HG02678 (cell line): ENCODE results near the gene WDR17.

Source experiments
- ATAC-seq: cut with Tn5 transposase; IDR thresholded peaks from one replicate; pipeline ENCODE4 v1.9.1; 2021; ENCODE audit warnings: mild to moderate bottlenecking, moderate library complexity; ENCODE audit not compliant: unreplicated experiment

The WDR17 gene

DNA sequence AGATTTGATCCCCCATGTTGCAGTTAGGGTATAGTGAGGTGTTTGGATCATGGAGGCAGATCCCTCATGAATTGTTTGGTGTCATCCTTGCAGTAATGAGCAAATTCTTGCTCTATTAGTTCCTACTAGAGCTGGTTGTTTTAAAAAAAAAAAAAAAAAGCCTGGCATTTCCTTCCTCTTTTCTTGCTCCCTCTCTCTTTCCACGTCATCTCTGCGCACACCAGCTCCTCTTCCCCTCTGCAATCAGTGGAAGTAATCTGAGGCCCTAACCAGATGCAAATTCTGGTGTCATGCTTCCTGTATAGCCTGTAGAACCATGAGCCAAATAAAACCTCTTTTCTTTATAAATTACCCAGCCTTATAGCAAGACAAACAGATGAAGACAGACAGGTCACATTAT, 24.5 kb downstream of the WDR17 start:
- ATAC-seq: no peak

GRCh38 chr4:176099314-176099713, 33.7 kb downstream of the WDR17 start:
- no peak for ATAC-seq

DNA sequence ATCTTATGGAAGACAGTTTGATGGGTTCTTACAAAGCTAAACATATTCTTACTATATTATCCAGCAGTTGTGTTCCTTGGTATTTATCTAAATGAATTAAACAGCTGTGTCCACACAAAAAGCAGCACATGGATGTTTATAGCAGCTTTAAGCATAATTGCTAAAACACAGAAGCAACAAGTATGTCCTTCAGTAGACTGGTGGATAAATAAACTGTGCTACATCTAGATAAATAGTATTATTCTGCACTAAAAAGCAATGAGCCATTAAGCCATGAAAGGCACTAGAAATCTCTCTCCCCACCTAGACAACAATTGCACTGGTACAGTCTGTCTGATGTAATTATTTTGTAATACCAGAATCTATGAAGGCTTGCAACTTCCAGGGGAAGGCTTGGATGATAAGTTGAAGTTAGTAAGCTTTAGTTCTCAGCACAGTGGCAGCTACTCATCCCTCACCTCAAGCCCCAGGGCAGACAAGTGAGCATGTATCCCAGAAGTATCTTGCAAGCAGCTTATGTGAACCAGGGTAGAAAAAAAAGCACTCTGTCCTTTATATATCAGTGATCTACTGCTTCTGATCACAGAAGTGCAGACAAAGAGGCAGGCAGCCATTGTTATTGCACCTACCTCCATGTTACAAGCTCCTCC, 36.9 kb downstream of the WDR17 start:
- ATAC-seq: no peak

DNA sequence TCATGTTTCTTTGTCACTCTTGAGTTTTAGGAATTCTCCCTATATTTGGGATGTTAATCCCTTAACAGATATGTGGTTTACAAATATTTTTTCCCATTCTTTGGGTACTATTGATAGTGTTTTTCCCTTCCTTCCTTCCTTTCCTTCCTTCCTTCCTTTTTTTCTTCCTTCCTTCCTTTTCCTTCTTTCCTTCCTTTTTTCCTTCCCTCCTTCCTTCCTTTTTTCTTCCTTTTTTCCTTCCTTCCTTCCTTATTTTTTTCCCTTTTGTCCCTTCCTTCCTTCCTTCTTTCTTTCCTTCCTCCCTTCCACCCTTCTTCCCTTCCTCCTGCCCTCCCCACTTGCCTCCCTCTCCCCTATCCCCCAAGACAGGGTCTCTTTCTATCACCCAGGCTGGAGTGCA, 42.1 kb downstream of the WDR17 start:
- no peak for ATAC-seq

DNA sequence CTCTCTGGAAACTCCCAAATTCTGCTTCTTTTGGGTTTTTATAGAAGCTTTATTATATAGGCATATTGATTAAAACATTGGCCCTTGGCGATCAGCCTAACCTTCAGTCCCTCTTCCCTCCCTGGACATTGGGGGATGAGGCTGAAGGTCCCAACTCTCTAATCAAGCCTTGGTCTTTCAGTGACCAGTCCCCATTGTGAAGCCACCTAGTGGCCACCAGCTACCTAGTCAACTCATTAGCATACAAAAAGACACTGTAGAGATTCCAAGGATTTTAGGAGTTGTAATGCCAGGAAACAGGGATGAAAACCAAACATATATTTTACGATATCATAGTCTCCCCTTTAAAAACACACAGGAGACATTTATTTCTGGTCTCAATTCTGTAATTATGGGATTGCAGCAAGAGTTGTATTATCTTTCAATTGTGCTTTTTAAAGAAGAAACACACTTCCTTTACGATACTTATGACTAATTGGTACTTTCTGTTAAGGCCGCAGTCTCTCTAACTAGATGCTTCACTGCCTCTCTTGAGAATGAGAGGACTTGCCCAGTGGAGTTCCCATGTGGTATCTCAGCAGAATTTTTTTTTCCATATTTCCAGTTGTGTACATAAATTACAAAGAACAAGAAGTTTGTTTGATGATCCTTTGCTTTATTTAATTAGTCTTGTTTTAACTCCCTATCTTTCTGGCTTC, 58.2 kb downstream of the WDR17 start:
- peak; percentile 100 for ATAC-seq

- no peak for ATAC-seq
Observed at GRCh38 chr4:176125063-176125462, 59.4 kb downstream of the WDR17 start.

DNA sequence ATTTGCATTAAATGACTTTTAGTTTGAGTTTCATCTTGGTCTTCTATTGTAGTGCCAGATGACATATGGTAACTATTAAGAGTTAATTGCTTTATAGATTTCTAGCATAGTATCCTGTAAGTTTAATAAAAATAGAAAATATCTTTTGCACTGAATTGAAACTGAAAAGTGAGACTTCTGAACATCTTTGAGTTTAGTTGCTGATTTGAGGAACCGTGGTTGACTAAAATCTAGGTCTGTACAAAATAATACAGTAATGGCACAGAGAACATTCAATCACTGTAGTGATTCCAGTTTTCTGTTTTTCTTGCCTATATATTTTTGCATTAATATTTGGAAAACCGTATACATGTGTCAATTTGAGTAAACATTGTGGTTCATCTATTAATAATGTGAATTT, 69.0 kb downstream of the WDR17 start:
- ATAC-seq: no peak

DNA sequence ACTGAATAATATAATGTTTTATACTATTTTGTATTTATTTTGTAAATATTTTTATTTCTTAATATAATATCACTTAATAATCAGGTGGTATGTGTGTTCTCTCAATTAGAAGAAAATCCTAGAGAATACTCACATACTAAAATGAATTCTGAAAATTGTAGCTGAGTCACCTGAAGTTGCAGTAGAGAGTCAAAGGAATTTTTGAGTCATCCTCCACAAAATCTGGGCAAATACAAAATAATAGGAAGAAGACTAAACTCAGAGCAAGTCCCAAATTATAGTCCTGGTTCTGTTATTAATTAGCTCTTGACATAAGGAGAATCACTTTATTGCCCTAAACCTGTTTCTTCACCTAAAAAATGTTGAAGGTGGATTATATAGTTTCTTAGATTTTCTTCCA, 72.0 kb downstream of the WDR17 start:
- no peak for ATAC-seq

- ATAC-seq: no peak
Observed at GRCh38 chr4:176139518-176139917, 73.9 kb downstream of the WDR17 start.

DNA sequence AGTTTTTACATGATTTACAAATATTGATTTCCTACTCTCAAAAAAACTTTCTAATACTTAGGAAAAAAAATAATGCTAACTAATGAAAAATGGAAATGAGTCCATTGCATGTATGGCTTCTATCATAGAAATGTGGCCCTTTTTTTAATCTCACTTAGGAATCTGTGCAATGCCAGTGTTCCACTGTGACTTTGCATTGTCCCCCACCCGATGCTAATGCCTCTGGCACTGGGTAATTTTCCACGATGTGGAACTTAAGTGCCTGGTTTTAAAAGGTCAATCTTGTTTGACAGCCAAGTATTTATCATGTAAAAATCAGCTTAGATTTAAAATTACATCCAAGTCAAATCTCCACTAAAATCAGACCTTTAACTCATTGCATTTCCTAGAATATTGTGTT, 76.6 kb downstream of the WDR17 start:
- ATAC-seq: no peak

DNA sequence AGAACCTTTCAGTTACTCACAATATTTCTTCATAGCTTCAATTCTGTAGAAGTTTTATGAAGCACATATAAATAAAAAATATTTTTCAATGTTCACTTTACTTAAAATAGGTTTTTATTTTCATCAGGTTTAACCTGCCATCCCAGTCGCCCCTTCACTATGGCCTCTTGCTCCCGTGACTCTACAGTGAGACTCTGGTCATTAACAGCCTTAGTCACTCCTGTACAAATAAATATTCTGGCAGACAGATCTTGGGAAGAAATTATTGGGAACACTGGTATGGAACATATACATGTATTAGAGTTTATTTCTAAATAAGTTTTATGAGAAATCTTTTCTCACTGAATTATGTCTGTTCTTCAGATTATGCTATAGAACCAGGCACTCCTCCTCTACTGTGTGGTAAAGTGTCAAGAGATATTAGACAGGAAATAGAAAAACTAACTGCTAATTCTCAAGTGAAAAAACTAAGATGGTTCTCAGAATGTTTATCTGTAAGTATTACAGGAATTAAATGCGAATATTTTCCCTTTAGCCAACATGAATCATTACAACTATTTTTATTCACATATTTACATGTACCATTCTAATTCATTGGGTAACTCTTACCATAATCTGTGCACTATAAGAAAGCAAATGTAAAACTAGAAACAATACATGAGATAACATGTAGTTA, 84.2 kb downstream of the WDR17 start:
- no peak for ATAC-seq

DNA sequence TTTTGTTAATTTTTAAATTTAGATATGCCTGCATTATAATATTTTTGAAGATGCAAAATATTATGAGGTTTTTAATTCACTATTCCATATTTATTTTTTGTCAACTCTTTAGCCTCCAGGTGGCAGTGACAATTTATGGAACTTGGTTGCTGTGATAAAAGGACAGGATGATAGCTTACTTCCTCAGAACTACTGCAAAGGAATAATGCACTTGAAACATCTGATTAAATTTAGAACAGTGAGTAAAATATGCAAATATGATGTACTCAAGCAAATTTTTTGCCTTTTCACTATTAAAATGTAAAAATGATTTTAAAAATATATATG, 84.7 kb downstream of the WDR17 start:
- no peak for ATAC-seq

DNA sequence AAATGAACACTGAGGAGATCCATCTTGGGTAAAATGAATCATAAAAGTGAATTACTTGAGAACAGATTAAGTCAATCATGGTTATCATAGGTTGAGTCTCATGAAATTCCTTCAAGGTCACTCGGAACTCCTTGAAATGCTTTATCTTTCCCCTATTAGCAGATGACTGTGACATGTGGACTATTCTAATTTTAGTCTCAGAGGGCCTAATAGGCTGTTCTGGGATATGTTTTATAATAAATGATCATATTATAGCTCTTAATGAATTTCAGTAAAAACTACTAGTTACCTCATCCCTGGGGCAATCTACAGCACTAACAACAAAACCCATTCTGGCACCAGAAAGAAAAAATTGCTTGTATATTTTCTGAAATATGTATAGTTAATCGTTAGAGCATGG, 85.1 kb downstream of the WDR17 start:
- no peak for ATAC-seq

- ATAC-seq: no peak
Observed at GRCh38 chr4:176153124-176153523, 87.5 kb downstream of the WDR17 start.

DNA sequence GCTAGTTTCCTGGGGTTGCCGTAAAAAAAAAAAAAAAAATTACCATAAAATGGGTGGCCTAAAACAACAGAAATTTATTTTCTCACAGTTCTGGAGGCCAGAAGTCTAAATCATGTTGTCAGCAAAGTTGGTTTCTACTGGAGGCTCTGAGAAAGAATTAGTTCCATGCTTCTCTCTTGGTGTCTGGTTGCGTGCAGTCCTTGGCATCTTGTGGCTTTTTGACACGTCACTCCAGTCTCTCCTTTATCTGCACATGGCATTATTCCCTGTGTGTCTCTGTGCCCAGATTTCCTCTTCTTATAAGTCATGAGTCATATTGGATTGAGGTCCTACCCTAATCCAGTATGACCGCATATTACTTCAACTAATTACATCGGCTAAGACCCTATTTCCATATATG, 91.0 kb downstream of the WDR17 start:
- no peak for ATAC-seq

DNA sequence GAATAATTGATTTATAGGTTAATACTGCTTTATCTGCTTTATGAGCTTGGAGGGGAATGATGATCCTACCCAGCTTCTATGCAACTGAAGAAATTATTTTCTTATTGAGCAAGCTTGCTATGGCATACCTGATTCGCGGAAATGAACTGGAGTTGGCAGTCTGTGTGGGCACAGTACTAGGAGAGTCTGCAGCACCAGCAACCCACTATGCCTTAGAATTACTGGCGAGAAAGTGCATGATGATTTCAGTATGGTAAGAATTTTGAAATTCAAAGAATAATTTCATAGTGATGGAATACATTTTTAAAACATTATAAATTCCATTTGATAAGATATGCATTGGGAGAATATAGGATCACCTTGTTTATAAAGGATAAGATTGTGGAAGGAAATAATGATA, 97.4 kb downstream of the WDR17 start:
- ATAC-seq: no peak

DNA sequence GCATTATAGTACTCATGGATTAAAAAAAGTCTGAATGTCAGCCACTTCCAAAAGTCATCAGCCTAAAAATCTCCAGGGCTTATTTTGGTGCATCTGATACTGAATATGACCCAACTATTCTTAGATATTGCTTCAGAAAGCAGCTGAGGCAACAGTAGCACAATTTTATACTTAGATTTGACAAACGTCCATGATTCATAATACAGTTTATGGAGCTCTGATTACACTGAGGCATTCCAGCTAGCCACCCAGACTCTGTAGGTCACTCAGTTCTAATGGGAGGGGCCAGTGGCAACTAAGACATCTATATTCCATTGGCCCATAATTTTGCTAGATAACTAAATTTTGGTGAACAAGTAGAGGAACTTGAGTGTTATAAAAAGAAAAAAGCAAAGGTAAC, 119.4 kb downstream of the WDR17 start:
- ATAC-seq: no peak

DNA sequence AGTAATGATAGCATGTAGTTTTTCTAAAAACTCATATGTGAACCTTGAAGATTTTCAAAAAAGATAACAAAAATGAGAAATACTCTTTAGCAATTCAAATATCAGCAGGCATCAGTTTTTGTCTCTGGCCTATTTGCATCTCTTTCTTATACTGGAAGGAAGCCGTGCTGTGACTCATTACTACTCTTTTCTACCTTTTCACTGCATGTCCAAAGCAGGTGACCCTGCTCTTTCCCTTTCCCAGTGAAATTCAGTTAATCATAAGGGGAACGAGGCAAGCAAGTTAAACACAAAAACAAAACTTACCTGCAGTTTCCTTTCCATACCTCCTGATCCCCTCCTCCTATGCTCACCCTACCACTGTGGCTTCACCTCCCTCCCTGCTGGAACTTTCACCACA, 120.4 kb downstream of the WDR17 start:
- no peak for ATAC-seq

GRCh38 chr4:176186671-176187395, 121.2 kb downstream of the WDR17 start:
- no peak for ATAC-seq

DNA sequence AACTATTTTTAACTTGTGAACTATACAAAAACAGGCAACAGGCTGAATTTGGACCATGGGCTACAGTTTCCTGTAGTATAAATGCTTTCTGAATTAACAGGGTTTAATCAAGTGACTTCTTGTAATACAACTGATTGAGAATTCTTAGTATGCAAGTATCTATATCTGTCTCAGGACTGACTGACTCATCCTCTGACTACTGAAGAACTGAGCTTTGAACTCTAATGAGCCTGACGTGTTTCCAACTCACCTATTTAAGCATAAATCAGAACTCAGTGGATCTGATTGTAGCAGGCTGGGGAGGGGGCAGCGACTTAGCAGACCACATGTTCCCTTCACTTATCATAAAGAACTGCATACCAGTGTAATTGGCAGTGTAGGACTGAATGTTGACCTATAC, 122.0 kb downstream of the WDR17 start:
- ATAC-seq: no peak

- ATAC-seq: no peak
Observed at GRCh38 chr4:176188654-176189053, 123.0 kb downstream of the WDR17 start.
